Inflammatory macrophage treated with lipopolysaccharide for 4 hours (primary cell): ENCODE data around the gene KIF22.

Experiments used
- DNase-seq: peaks from one replicate; pipeline ENCODE4 v3.0.0-alpha.2; 2020

Gene KIF22

DNA sequence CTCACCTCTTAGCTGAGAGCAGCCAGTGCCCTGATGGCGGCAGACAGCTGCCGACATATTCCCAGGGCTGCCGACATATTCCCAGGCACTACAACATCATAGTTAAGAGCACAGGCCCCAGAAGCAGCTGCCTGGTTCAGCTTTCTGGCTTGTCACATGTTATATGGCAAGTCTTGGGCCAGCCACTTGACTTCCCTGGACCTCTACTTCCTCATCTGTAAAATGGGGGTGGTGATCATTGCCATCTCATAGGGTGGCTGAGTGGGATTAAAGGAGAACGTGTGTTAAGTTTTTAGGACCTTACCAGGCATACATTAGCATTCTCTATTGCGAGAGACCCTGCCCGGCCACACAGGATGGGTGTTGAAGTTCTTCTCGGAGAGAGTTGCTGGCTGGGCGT lies 53.4 kb downstream of the KIF22 start:
- no peak for DNase-seq

DNA sequence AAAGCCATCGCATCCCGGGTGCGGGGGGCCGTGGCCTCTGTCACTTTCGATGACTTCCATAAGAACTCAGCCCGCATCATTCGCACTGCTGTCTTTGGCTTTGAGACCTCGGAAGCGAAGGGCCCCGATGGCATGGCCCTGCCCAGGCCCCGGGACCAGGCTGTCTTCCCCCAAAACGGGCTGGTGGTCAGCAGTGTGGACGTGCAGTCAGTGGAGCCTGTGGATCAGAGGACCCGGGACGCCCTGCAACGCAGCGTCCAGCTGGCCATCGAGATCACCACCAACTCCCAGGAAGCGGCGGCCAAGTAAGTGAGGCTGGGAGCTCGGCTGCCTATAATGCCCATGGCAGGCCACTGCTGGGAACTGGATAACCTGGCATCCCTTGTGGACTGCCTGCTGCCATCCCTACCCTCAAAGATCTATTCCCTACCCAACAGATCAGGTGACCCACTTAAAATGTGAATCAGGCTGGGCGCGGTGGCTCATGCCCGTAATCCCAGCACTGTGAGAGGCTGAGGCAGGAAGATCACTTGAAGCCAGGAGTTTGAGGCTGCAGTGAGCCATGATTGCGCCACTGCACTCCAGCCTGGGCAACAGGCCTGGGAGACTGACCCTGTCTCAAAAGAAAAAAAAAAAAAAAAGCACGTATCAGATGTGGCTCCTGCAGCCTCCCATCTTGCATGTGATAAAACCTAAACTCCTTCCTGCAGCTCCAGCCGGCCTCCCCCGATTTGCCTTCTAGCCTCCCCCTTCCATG lies 54.2 kb downstream of the KIF22 start:
- DNase-seq = no peak

DNA sequence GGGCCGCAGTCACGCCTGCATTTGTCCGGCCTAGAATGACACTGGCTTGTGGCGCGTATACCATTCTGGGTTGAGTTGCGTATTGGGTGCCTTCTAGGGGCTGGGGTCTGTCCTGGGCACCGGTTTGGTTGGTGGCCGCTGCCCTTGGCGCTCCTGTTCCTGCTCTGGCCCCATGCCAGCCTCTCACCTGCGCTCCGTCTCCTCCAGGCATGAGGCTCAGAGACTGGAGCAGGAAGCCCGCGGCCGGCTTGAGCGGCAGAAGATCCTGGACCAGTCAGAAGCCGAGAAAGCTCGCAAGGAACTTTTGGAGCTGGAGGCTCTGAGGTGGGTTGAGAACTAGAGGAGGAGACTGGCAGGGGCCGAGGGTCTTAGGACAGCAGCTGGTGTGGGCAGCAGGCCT lies 55.1 kb downstream of the KIF22 start:
- no peak for DNase-seq

DNA sequence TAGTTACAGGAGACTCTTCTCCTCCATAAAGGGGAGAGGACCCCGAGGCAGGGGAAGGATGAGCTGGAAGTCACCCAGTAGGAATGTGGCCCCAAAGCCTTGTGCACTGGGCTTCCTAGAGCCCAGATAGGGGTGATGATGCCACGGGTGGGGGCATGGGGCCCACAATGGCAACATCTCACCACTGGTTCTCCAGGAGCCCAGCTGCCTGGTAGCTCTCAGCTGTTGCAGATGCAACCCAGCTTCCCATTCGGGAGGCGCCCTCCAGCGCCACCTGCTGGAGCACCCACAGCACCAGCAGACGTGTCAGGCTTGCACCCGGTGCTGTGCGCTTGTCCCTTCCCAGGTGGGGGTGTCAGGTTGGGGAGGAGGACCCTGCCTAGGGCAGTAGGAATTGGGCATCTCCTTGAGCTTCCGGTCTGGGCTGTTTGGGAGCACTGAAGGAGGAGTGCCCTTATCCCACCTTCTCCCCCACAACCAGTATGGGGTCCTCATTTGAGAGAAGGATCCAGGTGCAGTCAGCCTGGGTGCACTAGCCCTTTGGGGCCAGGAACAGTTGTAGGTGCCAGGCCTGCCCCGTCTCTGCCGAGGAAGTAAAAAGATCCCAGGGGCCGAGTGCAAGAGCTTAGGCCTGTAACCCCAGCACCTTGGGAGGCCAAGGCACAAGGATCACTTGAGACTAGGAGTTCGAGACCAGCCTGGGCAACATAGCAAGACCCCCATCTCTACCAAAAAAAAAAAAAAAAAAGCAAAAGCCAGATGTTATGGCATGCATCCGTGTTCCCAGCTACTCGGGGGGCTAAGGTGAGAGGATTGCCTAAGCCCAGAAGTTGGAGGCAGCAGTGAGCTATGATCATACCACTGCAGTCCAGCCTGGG lies 58.1 kb downstream of the KIF22 start:
- DNase-seq = peak; percentile 63

DNA sequence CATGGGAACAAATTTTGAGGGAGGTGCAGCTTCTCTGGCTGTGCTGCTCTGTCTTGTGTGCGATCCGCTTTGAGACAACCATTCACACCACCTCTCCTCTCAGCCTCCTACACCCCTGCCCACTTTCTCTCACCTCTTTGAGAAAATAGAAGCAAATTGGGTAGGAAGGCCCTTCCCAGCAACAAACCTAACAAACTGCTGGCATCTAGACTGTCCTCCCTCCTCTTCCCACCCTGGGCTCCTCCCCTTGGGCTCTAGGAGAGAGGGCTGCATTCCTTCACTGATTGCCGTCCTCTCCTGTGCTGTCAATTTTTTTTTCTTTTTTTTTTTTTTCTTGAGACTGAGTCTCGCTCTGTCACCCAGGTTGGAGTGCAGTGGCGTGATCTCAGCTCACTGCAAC lies 59.0 kb downstream of the KIF22 start:
- DNase-seq = no peak

DNA sequence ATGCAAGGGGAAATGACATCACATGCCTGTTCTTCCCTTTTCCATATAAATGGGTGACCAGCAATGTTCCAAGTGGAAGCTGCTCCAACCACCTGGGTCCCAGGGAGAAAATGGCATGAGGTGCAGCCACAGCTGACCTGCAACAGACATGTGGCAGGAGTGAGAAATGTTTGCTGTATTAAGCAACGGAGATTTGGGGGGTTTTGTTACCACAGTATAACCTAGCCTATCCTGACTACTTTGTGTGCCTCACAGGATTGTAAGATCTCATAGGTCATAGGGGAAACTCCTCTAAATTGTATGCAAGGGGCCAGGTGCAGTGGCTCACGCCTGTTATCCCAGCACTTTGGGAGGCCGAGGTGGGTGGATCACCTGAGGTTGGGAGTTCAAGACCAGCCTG lies 60.4 kb downstream of the KIF22 start:
- no peak for DNase-seq

DNA sequence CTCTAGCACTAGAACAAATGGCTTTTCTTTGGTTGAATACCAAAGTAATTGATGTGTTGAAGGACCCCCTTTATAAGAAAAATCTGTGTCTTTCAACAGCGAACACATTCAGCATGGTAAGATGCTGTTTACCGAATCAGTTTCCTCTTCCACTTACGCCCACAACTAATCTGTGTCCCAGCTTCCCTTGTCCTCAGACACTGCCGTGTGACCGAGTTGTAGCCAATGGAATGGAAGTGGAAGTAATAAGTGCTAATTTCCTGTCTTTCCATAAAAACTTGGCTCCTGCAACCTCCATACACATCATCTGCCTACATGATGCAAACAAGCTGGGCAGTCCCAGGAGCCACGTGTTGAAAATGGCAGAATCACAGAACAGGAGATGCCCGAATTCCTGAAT lies 62.1 kb downstream of the KIF22 start:
- peak; percentile 74 for DNase-seq

DNA sequence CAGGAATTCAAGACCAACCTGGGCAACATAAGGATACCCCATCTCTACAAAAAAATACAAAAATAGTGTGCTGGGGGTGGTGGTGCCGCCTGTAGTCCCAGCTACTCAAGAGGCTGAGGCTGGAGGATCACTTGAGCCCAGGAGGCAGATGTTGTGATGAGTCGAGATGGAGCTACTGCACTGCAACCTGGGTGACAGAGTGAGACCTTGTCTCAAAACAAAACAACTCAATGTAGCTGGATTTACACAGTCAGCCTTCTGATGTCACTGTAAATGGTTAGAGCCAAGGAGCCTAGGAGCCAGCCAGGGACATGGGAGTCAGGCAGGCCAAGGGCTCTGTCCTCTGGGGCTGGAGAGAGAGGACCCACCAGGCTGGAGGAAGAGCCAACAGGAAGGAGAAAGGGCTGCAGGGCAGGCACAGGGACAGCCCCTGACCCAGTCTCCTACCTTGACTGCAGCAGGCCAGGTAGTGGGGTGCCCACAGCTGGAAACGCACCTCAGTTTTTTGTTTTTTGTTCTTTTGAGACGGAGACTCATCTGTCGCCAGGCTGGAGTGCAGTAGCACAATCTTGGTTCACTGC lies 64.1 kb downstream of the KIF22 start:
- DNase-seq = no peak
